DOHH2 (cell line): Measurements from ENCODE around the gene PXMP2.

ENCODE experiments used
- H3F3A ChIP-seq: fragments of 200-600 bp; sonication (generic), shearing (Covaris generic); 2 replicates; pipeline ENCODE4 v1.6.0; 2016; ENCODE audit warnings: antibody characterized with exemption, mild to moderate bottlenecking; ENCODE audit not compliant: control insufficient read depth, insufficient read depth
- H3K27ac ChIP-seq: fragments of 200-600 bp; sonication (generic); 2 replicates; pipeline ENCODE4 v1.5.1; 2014; ENCODE audit warnings: low read depth, mild to moderate bottlenecking, low read length, moderate library complexity
- H3K27me3 ChIP-seq: fragments of 200-600 bp; sonication (generic); 2 replicates; pipeline ENCODE4 v1.6.1; 2014; ENCODE audit warnings: mild to moderate bottlenecking, low read length, mixed read lengths; ENCODE audit not compliant: control insufficient read depth
- H3K36me3 ChIP-seq: fragments of 200-600 bp; sonication (generic); 2 replicates; pipeline ENCODE4 v1.6.1; 2014; ENCODE audit warnings: mild to moderate bottlenecking, low read length, moderate library complexity, mixed read lengths; ENCODE audit not compliant: control insufficient read depth
- H3K4me1 ChIP-seq: fragments of 200-600 bp; sonication (generic); 2 replicates; pipeline ENCODE4 v1.6.1; 2014; ENCODE audit warnings: mild to moderate bottlenecking, low read length, mixed read lengths; ENCODE audit not compliant: control insufficient read depth
- H3K4me2 ChIP-seq: fragments of 200-600 bp; sonication (generic); 2 replicates; pipeline ENCODE4 v1.6.0; 2014; ENCODE audit warnings: mild to moderate bottlenecking, low read length, moderate library complexity
- H3K4me3 ChIP-seq: fragments of 200-600 bp; sonication (generic); 2 replicates; pipeline ENCODE4 v1.5.1; 2014; ENCODE audit warnings: mild to moderate bottlenecking, low read length, mixed read lengths
- H3K79me2 ChIP-seq: fragments of 200-600 bp; sonication (generic); 2 replicates; pipeline ENCODE4 v1.6.1; 2014; ENCODE audit warnings: mild to moderate bottlenecking, low read length, mixed read lengths; ENCODE audit not compliant: control insufficient read depth
- H3K9me2 ChIP-seq: fragments of 200-600 bp; sonication (generic); replicated peaks from 2 replicates; pipeline ENCODE4 v1.6.1; 2014; ENCODE audit warnings: mild to moderate bottlenecking, low read length, mixed read lengths; ENCODE audit not compliant: control insufficient read depth
- H3K9me3 ChIP-seq: fragments of 200-600 bp; sonication (generic); 2 replicates; pipeline ENCODE4 v1.6.1; 2014; ENCODE audit warnings: antibody characterized with exemption, low read length, mixed read lengths; ENCODE audit not compliant: control insufficient read depth, insufficient read depth
- H4K20me1 ChIP-seq: fragments of 200-600 bp; sonication (generic); 2 replicates; pipeline ENCODE4 v1.6.0; 2014; ENCODE audit warnings: low read depth, mild to moderate bottlenecking, antibody characterized with exemption, low read length, moderate library complexity; ENCODE audit not compliant: control insufficient read depth, insufficient read depth
- CTCF ChIP-seq: fragments of 200-600 bp; sonication (generic); IDR thresholded peaks from one replicate; pipeline ENCODE4 v1.5.1; 2014; ENCODE audit warnings: antibody characterized with exemption, mild to moderate bottlenecking, low read depth, low read length; ENCODE audit not compliant: poor library complexity, severe bottlenecking
- EZH2phosphoT487 ChIP-seq: fragments of 200-600 bp; sonication (generic); IDR thresholded peaks from 2 replicates; pipeline ENCODE4 v1.6.1; 2017; ENCODE audit warnings: borderline replicate concordance, mild to moderate bottlenecking, antibody characterized with exemption, low read length, moderate library complexity, mixed read lengths

PXMP2 gene

GRCh38 chr12:132739600-132740312 lies 52.4 kb downstream of the PXMP2 start:
- H3K4me3 ChIP-seq = no peak overlapping the region
- no peaks in the 10 kb centered on the region for H3K27me3 ChIP-seq
- H3F3A ChIP-seq = 0 out of 2 replicates have a peak, but pooled peaks cover 4% of the 10 kb centered on the region
- no peak overlapping the region for H3K27ac ChIP-seq
- peaks cover 69% of the 10 kb centered on the region for H3K79me2 ChIP-seq
- no peaks in the 10 kb centered on the region for H3K9me3 ChIP-seq
- H4K20me1 ChIP-seq = peaks cover 5% of the 10 kb centered on the region; the same call in 1 of the 2 replicates
- H3K4me2 ChIP-seq = no peak overlapping the region
- H3K9me2 ChIP-seq = no peaks in the 10 kb centered on the region
- TF ChIP-seq CTCF (no peak), EZH2phosphoT487 (no peak)
- peaks cover 92% of the 10 kb centered on the region for H3K36me3 ChIP-seq
- no peaks in the 10 kb centered on the region for H3K4me1 ChIP-seq

GRCh38 chr12:132740313-132740646 lies 52.9 kb downstream of the PXMP2 start:
- Histone ChIP-seq H3K79me2 (peaks cover 71% of the 10 kb centered on the region), H3F3A (0 out of 2 replicates have a peak, but pooled peaks cover 4% of the 10 kb centered on the region), H3K4me3 (no peak overlapping the region), H3K27ac (no peak overlapping the region), H3K36me3 (peaks cover 92% of the 10 kb centered on the region), H3K4me2 (no peak overlapping the region), H3K27me3 (no peaks in the 10 kb centered on the region), H3K4me1 (no peaks in the 10 kb centered on the region), H3K9me3 (no peaks in the 10 kb centered on the region), H3K9me2 (no peaks in the 10 kb centered on the region), H4K20me1 (peaks cover 5% of the 10 kb centered on the region; the same call in 1 of the 2 replicates)
- no peak for TF ChIP-seq EZH2phosphoT487
- no peak for TF ChIP-seq CTCF

GRCh38 chr12:132740652-132741051 lies 53.3 kb downstream of the PXMP2 start:
- H3K4me1 ChIP-seq = no peaks in the 10 kb centered on the region
- no peaks in the 10 kb centered on the region for H3K9me2 ChIP-seq
- peaks cover 5% of the 10 kb centered on the region; the same call in 1 of the 2 replicates for H4K20me1 ChIP-seq
- no peak overlapping the region for H3K27ac ChIP-seq
- H3K4me2 ChIP-seq = no peak overlapping the region
- H3F3A ChIP-seq = 0 out of 2 replicates have a peak, but pooled peaks cover 4% of the 10 kb centered on the region
- H3K9me3 ChIP-seq = no peaks in the 10 kb centered on the region
- H3K27me3 ChIP-seq = no peaks in the 10 kb centered on the region
- H3K36me3 ChIP-seq = peaks cover 92% of the 10 kb centered on the region
- no peak overlapping the region for H3K4me3 ChIP-seq
- H3K79me2 ChIP-seq = peaks cover 74% of the 10 kb centered on the region
- TF ChIP-seq CTCF = no peak
- no peak for TF ChIP-seq EZH2phosphoT487
